GM19023 (cell line): ENCODE measurements around the gene SIGLEC14.
"Not testable (repeated sequence)": the region's sequence is repeated elsewhere in the genome, so short reads cannot be mapped to it uniquely, and the experiment has no call there.

ENCODE experiments used
- ATAC-seq: cut with Tn5 transposase; IDR thresholded peaks from one replicate; pipeline ENCODE4 v1.9.1; 2021; ENCODE audit warnings: mild to moderate bottlenecking, moderate library complexity; ENCODE audit not compliant: unreplicated experiment

SIGLEC14 gene

DNA sequence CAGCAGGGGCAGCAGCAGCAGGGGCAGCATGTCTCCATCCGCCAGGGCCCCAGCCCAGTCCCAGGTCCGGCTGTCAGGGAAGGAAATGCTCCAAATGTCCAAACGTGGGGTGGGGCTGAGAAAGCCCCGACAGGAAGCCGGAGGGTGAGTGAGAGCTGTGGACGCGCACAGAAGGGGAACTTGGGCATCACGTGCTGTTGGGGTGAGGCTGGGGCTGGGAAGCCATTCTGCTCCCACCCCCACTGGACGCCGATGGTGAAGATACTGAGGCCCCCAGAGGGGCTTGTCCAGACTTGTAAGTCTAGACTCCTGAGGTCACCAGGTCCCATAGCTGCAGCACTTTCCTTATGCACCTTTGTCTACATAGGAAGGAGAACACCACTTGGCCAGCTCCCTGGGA is at the start of gene SIGLEC14:
SIGLEC14 (minus strand) TSS at position 96 of the 400 bp plus-strand sequence; CDS start at position 30, 66 bp downstream.
- not testable (repeated sequence) for ATAC-seq

GRCh38 chr19:51695702-51696315 is 49.2 kb upstream of the SIGLEC14 start:
- ATAC-seq: no peak

DNA sequence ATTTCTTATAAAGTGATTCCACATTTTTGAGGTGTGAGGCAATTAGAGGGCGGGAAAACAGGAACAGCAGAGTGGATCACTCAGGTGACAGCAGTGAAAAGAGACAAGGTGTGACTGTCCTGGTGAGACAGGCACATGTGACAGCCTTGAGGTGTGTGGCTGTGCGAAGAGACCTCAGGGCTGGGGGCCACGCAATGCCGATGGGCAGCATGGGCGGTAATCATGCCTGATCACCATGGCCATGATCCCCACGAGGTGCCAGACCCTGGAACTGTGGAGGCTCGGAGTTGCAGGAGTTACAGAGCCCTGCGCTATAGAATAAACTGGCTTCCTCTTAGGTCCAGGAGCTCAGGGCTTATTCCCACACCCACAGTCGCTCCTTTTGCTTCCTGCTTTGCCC is 48.5 kb upstream of the SIGLEC14 start:
- no peak for ATAC-seq

DNA sequence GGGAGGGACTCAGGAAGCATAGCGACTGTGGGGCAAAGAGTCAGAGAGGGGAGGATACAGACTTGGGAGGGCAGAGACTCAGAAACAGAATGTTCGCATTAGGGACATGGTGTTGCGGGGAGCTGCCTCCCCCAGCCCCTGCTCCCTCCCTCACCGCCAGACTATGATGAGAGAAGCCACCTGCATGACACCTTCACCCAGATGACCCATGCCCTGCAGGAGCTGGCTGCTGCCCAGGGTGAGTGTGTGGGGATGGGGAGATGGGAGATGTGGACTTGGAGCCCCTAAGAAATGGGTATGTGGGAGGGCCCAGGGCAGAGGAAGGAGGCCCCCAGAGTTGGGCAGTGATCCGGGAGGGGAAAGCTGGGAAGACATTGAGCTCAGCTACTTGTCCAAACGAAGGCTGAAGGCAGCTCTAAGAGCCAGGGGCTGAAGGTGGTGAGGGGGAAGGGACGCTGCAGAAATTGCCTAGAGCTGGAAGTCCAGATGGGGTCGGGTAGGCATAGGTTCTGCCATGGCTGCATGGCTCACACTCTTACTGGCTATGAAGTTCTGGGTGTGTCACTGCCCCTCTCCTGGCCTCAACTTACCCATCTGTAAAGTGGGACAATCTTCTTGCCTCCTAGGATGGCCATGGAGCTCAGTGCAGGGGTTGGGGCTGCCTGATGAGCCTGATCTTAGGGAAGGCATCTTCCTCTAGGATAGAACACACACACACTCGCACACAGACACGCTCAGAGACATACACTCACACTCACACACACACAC is 47.9 kb upstream of the SIGLEC14 start:
- ATAC-seq: no peak

DNA sequence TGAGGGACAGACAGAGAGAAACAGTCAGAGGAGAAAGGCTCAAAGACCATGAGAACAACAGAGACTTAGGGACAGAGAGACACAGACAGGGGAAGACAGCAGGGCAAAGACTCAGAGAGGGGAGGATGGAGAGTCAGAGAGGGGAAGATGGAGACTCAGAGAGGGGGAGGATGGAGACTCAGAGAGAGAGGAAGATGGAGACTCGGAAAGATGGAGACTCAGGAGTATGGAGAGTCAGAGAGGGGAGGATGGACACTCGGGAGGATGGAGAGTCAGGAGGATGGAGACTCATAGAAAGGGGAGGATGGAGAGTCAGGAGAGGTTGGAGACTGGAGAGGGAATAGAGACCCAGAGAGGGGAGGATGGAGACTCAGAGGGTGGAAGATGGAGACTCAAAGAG is 47.2 kb upstream of the SIGLEC14 start:
- no peak for ATAC-seq

DNA sequence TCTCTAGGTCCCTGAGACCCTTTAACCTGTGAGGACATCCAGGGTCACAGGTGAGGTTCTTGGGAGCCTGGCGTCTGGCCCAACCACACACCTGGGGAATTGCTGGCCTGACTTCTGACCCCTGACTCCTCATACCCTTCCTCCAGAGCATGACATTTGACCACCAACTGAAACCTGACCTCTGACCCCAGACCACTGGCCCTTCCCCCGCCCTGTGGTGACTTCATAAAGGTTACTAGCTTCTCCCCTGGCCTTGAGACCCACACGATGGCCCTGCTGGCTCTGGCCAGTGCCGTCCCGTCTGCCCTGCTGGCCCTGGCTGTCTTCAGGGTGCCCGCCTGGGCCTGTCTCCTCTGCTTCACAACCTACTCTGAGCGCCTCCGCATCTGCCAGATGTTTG is 46.6 kb upstream of the SIGLEC14 start, which contains the start of gene SPACA6:
SPACA6 (plus strand) TSS at position 71 of the 400 bp plus-strand sequence; CDS start at position 268, 197 bp downstream.
- no peak for ATAC-seq

GRCh38 chr19:51692468-51692867 is 45.8 kb upstream of the SIGLEC14 start:
- no peak for ATAC-seq

DNA sequence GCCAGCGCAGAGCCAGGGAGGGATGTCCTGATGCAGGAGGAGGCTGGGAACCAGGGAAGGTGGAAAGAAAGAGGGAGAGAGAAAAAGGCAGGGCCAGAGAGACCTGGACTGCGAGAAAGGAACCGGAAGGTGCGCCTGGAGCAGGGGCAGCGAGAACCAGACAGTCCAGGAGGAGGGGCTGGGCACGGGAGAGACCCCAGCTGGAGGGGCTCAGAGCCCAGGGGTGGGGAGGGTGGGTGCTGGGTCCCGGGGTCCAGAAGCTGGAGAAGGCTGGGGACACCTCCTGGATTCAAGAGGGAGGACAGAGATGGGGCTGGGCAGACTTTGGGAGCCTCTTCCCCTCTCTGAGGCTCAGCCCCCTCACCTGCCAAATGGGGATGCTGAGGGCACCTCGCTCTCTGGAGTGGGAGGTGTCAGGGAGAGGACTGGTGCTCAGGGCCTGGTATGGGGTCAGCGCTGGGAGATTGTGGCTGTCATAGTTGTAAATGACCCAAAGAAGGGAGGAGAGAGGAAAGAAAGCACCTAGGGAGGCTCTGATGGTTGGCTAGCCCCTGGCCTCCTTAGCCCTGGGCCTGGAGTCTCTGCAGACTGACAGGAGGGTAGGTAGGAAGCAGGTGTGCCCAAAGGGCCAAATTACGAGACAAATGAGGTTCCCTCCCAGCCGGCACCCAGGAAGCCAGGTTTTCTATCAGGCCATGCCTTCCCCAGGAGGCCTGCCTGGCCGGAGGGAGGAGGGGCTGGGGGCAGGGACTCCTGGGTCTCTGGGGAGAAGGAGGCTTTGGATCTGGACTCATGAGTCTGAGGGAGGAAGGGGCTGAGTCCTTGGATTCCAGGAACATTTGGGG is 45.2 kb upstream of the SIGLEC14 start:
- no peak for ATAC-seq

- no peak for ATAC-seq
Measured at GRCh38 chr19:51691074-51691583, 44.5 kb upstream of the SIGLEC14 start.

DNA sequence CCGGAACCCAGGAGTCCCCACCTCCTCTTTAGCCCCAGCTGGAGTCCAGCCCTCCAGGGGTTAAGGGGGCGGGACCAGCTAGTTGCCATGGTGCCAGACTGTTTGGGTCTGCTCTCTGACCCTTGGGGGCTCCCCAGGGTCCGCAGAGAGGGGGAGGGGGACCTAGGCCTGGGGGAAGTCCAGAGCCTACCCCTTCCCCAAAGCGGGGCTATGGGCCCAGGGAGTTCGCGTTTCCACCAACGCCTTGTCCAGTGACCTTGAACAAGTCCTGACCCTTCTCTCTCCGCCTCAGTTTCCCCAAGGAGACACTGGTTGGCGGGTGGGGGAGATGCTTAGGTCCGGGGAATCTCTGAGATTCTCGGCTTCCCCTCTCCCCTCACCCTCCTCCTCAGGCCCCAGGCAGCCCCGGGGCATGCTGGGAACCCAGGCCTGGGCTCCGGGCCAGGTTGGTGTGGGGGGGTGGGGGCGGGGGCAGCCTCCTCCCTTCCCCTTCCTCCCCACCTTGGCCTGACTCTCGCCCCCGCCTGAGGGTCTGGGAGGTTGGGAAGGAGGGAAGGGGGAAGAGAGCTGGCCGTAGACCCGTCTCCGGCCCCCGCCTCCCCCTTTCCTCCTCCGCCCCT is 43.9 kb upstream of the SIGLEC14 start:
- ATAC-seq: no peak

- no peak for ATAC-seq
Measured at GRCh38 chr19:51689751-51690453, 43.3 kb upstream of the SIGLEC14 start.

GRCh38 chr19:51688671-51689571 is 42.3 kb upstream of the SIGLEC14 start:
- ATAC-seq: no peak

DNA sequence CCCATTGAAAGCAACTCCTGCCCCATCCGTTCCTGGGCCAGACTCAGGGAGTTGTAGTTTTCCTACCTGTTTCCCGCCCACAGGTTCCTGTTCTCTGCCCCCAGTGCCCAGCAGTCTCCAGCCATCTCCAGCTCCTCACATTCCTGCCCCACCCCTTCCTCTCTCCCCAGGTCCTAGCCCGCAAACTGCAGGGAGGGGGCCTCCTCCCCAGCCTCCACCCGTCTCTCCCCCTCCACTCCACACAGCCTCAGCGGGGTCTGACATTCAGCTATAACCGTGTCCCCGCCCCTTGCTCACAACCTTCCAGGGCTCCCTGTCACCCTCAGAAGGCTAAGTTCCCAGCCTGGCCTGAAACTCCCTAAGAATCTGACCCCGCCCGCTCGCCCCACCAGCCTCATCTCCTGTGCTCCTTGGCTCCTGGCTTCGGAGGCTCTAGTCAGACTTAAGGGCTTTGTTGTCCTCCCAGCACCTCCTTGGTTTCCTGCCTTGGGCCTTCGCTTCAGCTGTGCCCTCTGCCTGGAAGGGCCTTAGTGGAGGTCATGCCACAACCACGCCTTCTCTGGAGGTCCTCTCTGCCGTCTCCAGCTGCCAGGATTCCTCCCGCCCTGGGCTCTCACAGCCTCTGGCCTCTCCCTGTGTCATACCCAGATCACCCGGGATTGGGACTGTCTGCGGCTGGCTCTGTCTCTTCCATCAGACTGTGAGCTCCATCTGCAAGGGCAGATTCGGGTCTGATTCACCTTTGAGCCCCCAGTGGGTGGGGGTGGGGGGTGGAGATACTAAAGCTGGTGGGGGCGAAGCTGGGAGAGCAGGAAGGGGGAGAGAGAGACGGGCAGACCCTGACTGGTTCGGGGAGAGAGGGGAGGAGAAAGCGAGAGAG is 41.4 kb upstream of the SIGLEC14 start:
- ATAC-seq: no peak

DNA sequence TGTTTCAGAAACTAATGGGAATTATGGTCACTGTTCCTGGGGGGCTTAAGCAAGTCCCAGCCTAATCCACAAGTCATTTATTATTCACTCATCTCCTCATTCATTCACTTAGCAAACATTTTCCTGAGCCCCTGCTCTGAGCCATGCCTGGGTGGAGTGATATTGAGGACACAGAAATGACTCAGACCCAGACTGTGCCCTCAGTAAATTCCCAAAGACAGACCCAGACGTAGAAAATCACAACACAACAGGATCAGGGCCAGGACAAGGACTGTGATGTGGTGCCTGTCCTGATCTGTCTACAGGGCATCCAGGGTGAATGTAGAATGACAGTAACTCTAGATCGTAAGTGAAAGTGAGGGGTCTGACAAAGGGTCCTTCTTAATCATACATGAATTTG is 39.5 kb upstream of the SIGLEC14 start:
- no peak for ATAC-seq

GRCh38 chr19:51681286-51681941 is 34.8 kb upstream of the SIGLEC14 start:
- ATAC-seq: no peak

GRCh38 chr19:51680474-51680873 is 33.8 kb upstream of the SIGLEC14 start:
- ATAC-seq: no peak

DNA sequence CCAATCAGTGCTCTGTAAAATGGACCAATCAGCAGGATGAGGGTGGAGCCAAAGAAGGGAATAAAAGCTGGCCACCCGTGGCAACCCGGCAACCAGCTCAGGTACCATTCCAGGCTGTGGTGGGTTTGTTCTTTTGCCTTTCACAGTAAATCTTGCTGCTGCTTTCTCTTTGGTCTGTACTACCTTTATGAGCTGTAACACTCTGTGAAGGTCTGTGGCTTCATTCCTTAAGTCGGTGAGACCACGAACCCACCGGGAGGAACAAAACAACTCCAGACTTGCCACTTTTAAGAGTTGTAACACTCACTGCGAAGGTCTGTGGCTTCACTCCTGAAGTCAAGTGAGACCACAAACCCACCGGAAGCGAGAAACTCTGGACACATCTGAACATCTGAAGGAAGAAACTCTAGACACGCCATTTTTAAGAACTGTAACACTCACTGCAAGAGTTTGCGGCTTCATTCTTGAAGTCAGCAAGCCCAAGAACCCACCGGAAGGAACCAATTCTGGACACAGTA is 30.0 kb upstream of the SIGLEC14 start:
- no peak for ATAC-seq
